HG03064 (cell line): ENCODE data around the gene TNFSF10.
"Not testable (repeated sequence)": the region's sequence is repeated elsewhere in the genome, so short reads cannot be mapped to it uniquely, and the experiment has no call there.

ENCODE experiments used
- ATAC-seq: cut with Tn5 transposase; IDR thresholded peaks from one replicate; pipeline ENCODE4 v1.9.1; 2021; ENCODE audit warnings: low read depth; ENCODE audit not compliant: unreplicated experiment

TNFSF10 gene

GRCh38 chr3:172519740-172520139 lies 3.5 kb downstream of the TNFSF10 start:
- no peak for ATAC-seq

GRCh38 chr3:172518929-172519640 lies 4.1 kb downstream of the TNFSF10 start:
- no peak for ATAC-seq

- ATAC-seq = no peak
These were observed 5.3 kb downstream of the TNFSF10 start for GRCh38 chr3:172517859-172518466.

GRCh38 chr3:172516318-172517214 lies 6.7 kb downstream of the TNFSF10 start:
- no peak for ATAC-seq

- ATAC-seq = no peak
These were observed 7.9 kb downstream of the TNFSF10 start for GRCh38 chr3:172515130-172515918.

DNA sequence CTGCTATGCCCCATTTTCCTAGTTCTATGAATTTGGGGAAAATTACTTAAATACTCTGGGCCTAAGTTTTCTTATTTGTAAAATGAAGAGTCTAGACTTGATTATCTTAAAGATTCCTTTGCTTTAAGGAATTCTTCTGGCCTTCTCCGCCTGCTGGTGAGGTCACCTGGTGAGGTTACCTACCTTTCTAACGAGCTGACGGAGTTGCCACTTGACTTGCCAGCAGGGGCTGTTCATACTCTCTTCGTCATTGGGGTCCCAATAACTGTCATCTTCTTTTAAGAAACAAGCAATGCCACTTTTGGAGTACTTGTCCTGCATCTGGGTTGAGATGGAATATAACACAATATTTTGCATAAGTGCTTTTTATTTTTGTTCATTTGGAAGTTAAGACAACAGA lies 8.6 kb downstream of the TNFSF10 start:
- ATAC-seq = no peak

DNA sequence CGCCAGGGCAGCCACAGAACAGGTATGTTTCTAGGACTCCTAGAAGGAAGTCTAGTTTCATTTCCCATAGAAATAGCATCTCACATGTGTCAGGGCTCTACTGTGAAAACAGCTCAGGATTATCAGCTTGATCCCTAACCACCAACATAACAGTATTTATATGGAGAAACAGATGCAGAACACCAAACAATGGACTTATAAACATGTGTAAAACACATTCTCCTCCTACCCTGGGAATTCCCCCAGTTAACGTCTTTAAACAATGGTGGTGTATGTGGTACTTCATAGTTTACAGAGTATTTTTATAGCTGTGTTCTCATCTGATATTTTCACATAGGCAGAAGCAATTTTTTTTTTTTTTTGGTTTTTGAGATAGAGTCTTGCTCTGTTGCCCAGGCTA lies 9.7 kb downstream of the TNFSF10 start:
- no peak for ATAC-seq

- peak; percentile 64 for ATAC-seq
These were observed 11.2 kb downstream of the TNFSF10 start for GRCh38 chr3:172511783-172512762.

- no peak for ATAC-seq
These were observed 17.1 kb downstream of the TNFSF10 start for GRCh38 chr3:172506094-172506493.

DNA sequence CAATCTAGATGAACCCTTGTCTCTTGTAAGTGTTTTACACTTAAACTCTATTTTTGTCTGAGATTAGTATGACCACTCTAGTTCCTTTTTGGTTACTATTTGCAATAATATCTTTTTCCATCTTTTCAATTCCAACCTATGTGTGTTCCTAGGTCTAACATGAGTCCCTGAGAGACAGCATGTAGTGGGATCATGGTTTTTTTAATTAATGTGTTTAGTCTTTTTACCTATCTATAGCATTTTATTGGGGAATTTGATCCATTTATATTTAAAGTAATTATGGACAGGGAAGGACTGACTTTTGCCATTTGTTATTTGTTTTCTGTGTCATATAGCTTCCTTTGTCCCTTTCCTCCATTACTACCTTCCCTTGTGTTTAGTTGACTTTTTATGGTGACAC lies 21.7 kb downstream of the TNFSF10 start:
- no peak for ATAC-seq

DNA sequence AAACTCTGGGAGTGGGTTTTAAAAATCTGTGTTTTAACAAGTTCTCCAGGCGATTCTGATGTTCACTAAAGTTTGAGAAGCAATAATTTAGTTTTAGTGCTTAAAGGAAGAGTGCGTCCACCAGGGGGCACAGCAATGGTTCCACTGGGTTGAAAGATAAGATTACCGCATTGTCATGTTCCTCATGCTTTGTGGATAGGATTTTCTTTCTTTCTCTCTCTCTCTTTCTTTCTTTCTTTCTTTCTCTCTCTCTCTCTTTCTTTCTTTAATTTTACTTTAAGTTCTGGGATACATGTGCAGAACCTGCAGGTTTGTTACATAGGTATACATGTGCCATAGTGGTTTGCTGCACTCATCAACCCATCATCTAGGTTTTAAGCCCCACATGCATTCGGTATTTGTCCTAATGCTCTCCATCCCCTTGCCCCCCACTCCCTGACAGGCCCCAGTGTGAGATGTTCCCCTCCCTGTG lies 33.0 kb downstream of the TNFSF10 start:
- not testable (repeated sequence) for ATAC-seq

DNA sequence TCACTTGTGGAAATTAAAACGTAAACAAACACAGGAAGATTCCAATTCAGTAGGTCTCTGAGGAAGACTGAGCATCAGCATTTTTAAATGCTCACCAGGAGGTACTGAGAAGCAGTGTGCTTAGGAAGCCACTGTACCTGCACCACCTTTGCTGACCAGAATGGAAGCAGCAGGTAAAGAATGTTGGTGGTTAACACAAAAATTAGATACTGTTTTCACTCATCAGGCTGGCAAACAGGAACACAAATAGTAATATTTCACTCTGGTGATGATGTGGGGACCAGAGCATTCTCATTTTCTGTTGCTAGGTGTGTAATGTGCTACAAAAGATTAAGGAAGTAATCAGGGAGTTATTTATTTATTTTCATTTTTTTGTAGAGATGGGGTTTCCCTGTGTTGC lies 45.1 kb downstream of the TNFSF10 start:
- ATAC-seq = no peak

- no peak for ATAC-seq
These were observed 46.9 kb downstream of the TNFSF10 start for GRCh38 chr3:172476347-172476746.

DNA sequence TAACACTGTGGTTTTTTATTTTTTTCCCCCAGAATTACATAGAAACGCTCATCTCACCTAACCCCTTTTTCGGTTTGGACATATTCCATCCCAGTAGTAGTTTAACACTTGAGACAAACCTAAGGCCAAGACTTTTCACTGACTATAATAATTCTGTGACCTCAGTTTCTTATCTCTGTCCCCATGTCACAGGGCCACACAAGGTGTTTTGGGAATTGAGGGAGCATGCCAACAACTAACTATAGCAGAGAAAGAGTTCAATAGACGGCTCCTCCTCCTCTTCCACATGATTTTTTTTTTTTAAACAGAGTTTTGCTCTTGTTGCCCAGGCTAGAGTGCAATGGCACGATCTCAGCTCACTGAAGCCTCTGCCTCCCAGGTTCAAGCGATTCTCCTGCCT lies 47.5 kb downstream of the TNFSF10 start:
- ATAC-seq = no peak

DNA sequence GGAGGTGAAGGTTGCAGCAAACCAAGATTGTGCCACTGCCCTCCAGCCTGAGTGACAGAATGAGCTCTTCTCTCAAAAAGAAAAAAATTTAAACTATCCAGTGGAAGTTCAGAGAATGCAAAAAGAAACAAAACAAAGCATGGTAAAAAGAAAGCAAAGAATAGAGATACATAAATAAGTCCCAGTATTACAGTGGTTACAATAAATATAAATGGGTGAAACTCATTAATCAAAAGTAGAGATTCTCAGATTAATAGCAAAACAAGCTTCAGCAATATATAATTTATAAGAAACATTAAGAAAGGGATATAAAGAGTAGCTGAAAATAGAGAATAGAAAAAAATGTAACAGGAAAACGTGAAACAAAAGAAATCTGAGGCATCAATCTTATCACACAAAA lies 51.3 kb downstream of the TNFSF10 start:
- ATAC-seq = no peak

- ATAC-seq = no peak
These were observed 52.6 kb downstream of the TNFSF10 start for GRCh38 chr3:172470588-172470987.

DNA sequence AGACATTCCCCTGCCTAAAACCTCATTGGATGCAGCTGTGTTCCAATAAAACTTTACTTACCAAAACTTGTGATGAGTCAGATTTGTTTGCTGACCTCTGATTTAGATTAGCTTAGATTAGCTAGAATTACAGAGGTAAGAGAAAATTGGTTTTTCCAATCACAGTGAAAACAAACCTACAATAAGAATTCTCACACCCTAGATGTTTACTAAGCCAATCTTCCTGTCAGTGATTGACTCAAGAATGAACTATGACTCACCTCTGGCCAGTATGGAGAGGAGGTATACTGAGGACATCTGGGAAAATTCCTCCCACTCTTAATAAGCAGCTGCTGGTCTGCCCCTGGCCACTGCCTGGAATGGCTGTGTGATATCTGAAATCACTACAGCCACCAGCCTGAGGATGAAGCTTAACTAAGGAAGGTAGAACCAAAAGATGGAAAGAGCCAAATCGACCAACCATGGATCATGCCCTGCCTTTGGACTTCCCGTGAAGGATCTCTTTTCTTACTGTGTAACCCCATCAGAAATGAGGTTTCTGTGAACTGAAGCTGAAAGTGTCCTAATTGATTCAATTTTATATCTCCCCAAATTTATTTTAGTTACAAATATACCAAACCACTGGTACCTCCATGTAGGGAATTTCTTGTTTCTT lies 55.9 kb downstream of the TNFSF10 start:
- no peak for ATAC-seq

DNA sequence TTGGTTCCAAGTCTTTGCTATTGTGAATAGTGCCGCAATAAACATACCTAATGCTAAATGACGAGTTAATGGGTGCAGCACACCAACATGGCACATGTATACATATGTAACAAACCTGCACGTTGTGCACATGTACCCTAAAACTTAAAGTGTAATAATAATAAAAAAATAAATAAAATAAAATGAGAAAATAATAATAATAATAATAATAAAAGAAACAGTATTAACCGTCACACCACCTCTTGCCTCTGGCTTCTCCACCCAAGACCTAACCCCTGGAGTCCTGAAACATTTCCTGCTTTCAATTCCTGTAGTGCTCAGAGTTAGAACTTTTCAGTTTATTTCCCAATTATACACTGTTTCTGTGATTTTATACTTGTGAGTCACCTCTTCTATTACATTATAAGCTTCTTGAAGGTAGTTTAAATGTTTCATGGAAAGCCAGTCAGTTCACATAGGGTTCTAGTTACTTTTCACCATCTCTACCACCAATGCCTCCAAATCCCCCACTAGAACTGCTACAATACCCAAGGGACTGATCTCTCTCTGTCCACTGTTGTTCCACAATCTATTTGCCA lies 56.6 kb downstream of the TNFSF10 start:
- ATAC-seq = no peak

DNA sequence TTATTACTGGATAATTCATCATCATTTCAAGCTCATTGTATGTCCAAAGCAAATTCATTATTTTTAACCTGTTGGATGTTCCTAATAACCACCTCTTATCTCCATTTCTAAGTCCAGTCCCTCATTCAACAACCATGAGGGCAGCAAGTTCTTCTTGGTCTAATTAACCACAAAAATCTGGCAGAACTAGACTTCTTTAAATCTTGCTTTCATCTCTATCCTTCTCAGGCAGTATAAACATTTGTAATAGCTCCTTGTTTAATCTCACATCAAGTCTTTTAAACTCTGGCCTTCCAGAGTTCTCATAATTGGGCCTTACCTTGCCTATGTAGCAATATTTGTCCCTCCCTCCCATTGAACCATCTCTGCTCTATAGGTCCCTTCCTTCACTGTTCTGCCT lies 57.9 kb downstream of the TNFSF10 start:
- ATAC-seq = no peak
